Gastroesophageal sphincter (tissue), 4 donors: ENCODE results near the gene SOX15. TPM values are rescaled to one million over a fixed set of nuclear protein-coding genes. Genes with fewer than 3 reads are reported as not detected.

ENCODE experiments used
- ATAC-seq: fragments of 150-250 bp; one replicate; pipeline ENCODE4 v1.9.1; 2016; ENCODE audit warnings: mild to moderate bottlenecking, moderate library complexity
- H3K27ac ChIP-seq, 4 donors: fragments of 200-600 bp; sonication (generic) in 3 of 4; 1 replicate in 3 of 4; 2 replicates in 1 of 4; pipeline ENCODE4 v1.5.1; 2016 to 2019
- H3K27me3 ChIP-seq: fragments of 200-600 bp; sonication (generic); one replicate; pipeline ENCODE4 v1.5.1; 2019
- H3K36me3 ChIP-seq, 2 donors: fragments of 200-600 bp; sonication (generic); one replicate each; pipeline ENCODE4 v1.5.1; 2019; ENCODE audit warnings: control low read depth in 1 of 2
- H3K4me1 ChIP-seq, 3 donors: fragments of 200-600 bp; sonication (generic); 1 replicate in 2 of 3; 2 replicates in 1 of 3; pipeline ENCODE4 v1.5.1; 2016 to 2019; ENCODE audit warnings: control low read depth in 2 of 3
- H3K4me3 ChIP-seq, 2 donors: fragments of 200-600 bp; sonication (generic); one replicate each; pipeline ENCODE4 v1.5.1; 2019; ENCODE audit warnings: mild to moderate bottlenecking in 1 of 2, moderate library complexity in 1 of 2
- H3K9me3 ChIP-seq, 3 donors: fragments of 200-600 bp; sonication (generic); one replicate each; pipeline ENCODE4 v1.5.1; 2017 to 2019; ENCODE audit warnings: control low read depth in 2 of 3
- CTCF ChIP-seq, 4 experiments: fragments of 200-600 bp in 2 of 4; fragments of 450-650 bp in 2 of 4; sonication (generic) in 1 of 4; IDR thresholded peaks; one replicate each; pipeline ENCODE4 v1.5.1; 2017 to 2019; ENCODE audit warnings: antibody characterized with exemption in 4 of 4, mild to moderate bottlenecking in 2 of 4, moderate library complexity in 2 of 4
- EP300 ChIP-seq: sonication (generic); formaldehyde crosslinking; IDR thresholded peaks from one replicate; pipeline ENCODE4 v1.6.1; 2017; ENCODE audit warnings: antibody characterized with exemption, mild to moderate bottlenecking
- POLR2A ChIP-seq, 2 donors: fragments of 450-650 bp; IDR thresholded peaks; one replicate each; pipeline ENCODE4 v1.6.1; 2017; ENCODE audit warnings: antibody characterized with exemption in 2 of 2, mild to moderate bottlenecking in 2 of 2, moderate library complexity in 1 of 2
- POLR2AphosphoS5 ChIP-seq: sonication (generic); formaldehyde crosslinking; IDR thresholded peaks from one replicate; pipeline ENCODE4 v1.6.1; 2017; ENCODE audit warnings: antibody characterized with exemption
- WGBS, 2 donors: methylation state at CpG; one replicate each; pipeline ENCODE4 v1.1.5; 2018; ENCODE audit warnings: low coverage in 1 of 2; 5-methylcytosine and 5-hydroxymethylcytosine counted together
- total RNA-seq, 4 donors: library from RNA; depleted of rRNA; stranded (reverse); fragments of >200 nt; gene quantifications; one replicate each; pipeline ENCODE4 v1.1.0, GENCODE V29; 2016

Gene SOX15
- total RNA-seq, 4 donors from 2014 or later = 5.1 to 9.0 (median 5.9) TPM

- Histone ChIP-seq H3K27ac (no peak overlapping the region), H3K9me3 (no peaks in the 10 kb centered on the region), H3K27me3 (no peaks in the 10 kb centered on the region), H3K4me3 (no peak overlapping the region), H3K36me3 (peaks cover 3 to 75% of the 10 kb centered on the region in 2 donors), H3K4me1 (peaks cover 0 to 26% (median 10%) of the 10 kb centered on the region in 3 donors)
- no peak for TF ChIP-seq EP300
- TF ChIP-seq POLR2A (IDR thresholded peaks at IDR 0.05) = no peak
- no peak for TF ChIP-seq CTCF (IDR thresholded peaks at IDR 0.05)
- no peak for TF ChIP-seq POLR2AphosphoS5
- ATAC-seq = no peak
- whole genome bisulfite sequencing, 2 donors = 73 to 89% methylated on average over 2 to 11 of the region's 23 CpGs
These were observed 2.6 kb upstream of the SOX15 start for GRCh38 chr17:7592422-7593021.

- H3K9me3 ChIP-seq = no peaks in the 10 kb centered on the region
- H3K4me3 ChIP-seq = no peak overlapping the region
- 81% methylated on average over 3 of the region's 5 CpGs; no CpG with 5 or more reads in 1 of the 2 donors for WGBS, 2 donors
- ATAC-seq = no peak
- TF ChIP-seq POLR2AphosphoS5 (no peak), CTCF (IDR thresholded peaks at IDR 0.05) (no peak), POLR2A (IDR thresholded peaks at IDR 0.05) (no peak), EP300 (no peak)
- H3K27ac ChIP-seq = no peak overlapping the region
- H3K36me3 ChIP-seq = peaks cover 3 to 75% of the 10 kb centered on the region in 2 donors
- peaks cover 0 to 36% (median 13%) of the 10 kb centered on the region in 3 donors for H3K4me1 ChIP-seq
- H3K27me3 ChIP-seq = no peaks in the 10 kb centered on the region
These were observed 1.7 kb upstream of the SOX15 start for GRCh38 chr17:7591596-7591995.

- no CpG with 5 or more reads among the region's 4 CpGs for WGBS, 2 donors
- TF ChIP-seq EP300 = no peak
- no peak for TF ChIP-seq POLR2AphosphoS5
- no peak for TF ChIP-seq CTCF (IDR thresholded peaks at IDR 0.05)
- H3K4me1 ChIP-seq = peaks cover 0 to 39% (median 14%) of the 10 kb centered on the region in 3 donors
- ATAC-seq = no peak
- no peaks in the 10 kb centered on the region for H3K27me3 ChIP-seq
- H3K9me3 ChIP-seq = no peaks in the 10 kb centered on the region
- H3K27ac ChIP-seq = peak overlapping the region in 1 of 4 donors; percentile 87
- peaks cover 3 to 74% of the 10 kb centered on the region in 2 donors for H3K36me3 ChIP-seq
- no peak overlapping the region for H3K4me3 ChIP-seq
These were observed 849 bp upstream of the SOX15 start for GRCh38 chr17:7590743-7591142.

- 0% methylated on average over 1 of the region's 56 CpGs; no CpG with 5 or more reads in 1 of the 2 donors for WGBS, 2 donors
- Histone ChIP-seq H3K4me1 (peaks cover 0 to 53% (median 22%) of the 10 kb centered on the region in 3 donors), H3K36me3 (peaks cover 3 to 60% of the 10 kb centered on the region in 2 donors), H3K27ac (peak overlapping the region; percentile 64 to 89 (median 88)), H3K27me3 (no peaks in the 10 kb centered on the region), H3K9me3 (no peaks in the 10 kb centered on the region), H3K4me3 (peak overlapping the region; percentile 35 to 74)
- peak; percentile 89 for ATAC-seq
- peak; percentile 54 for TF ChIP-seq POLR2AphosphoS5
- peak in 3 of 4 experiments; percentile 91 to 97 (median 92) for TF ChIP-seq CTCF (IDR thresholded peaks at IDR 0.05)
- no peak for TF ChIP-seq EP300
These were observed 558 bp downstream of the SOX15 start for GRCh38 chr17:7589204-7589868.
